Heart right ventricle (tissue), 16 donors: ENCODE measurements around the gene CPZ. TPM values are rescaled to one million over a fixed set of nuclear protein-coding genes. Genes with fewer than 3 reads are reported as not detected.
A peak's percentile ranks its signal among the peaks of the same experiment; 100 is the strongest.

Experiments used
- ATAC-seq, 8 donors: fragments of 200-7000 bp; cut with Tn5 transposase; one replicate each; pipeline ENCODE4 v1.9.1; 2020; ENCODE audit warnings: mild to moderate bottlenecking in 8 of 8, moderate library complexity in 8 of 8, moderate number of reproducible peaks in 1 of 8
- DNase-seq, 2 donors: peaks; one replicate each; pipeline ENCODE4 v3.0.0-alpha.2; 2020
- H3K27ac ChIP-seq, 10 donors: fragments of 200-600 bp; sonication (generic) in 2 of 10; one replicate each; pipeline versions ENCODE4 v1.5.0 to v1.8.0; 2020 to 2022; ENCODE audit warnings: mild to moderate bottlenecking in 3 of 10
- H3K27me3 ChIP-seq, 7 donors: fragments of 200-600 bp; one replicate each; pipeline ENCODE4 v1.8.0; 2021 to 2022; ENCODE audit warnings: mild to moderate bottlenecking in 2 of 7
- H3K36me3 ChIP-seq, 9 donors: fragments of 200-600 bp; sonication (generic) in 1 of 9; one replicate each; pipeline versions ENCODE4 v1.5.0 to v1.8.0; 2020 to 2022; ENCODE audit warnings: mild to moderate bottlenecking in 2 of 9
- H3K4me1 ChIP-seq, 9 donors: fragments of 200-600 bp; sonication (generic) in 1 of 9; one replicate each; pipeline versions ENCODE4 v1.5.0 to v1.8.0; 2020 to 2022; ENCODE audit warnings: mild to moderate bottlenecking in 4 of 9
- H3K4me3 ChIP-seq, 10 donors: fragments of 200-600 bp; sonication (generic) in 2 of 10; one replicate each; pipeline versions ENCODE4 v1.5.0 to v1.8.0; 2020 to 2022; ENCODE audit warnings: mild to moderate bottlenecking in 7 of 10, moderate library complexity in 2 of 10
- H3K9me3 ChIP-seq, 11 donors: fragments of 200-600 bp in 10 of 11; sonication (generic) in 2 of 11; one replicate each; pipeline versions ENCODE4 v1.5.0 to v1.8.0; 2013 to 2022; ENCODE audit warnings: mild to moderate bottlenecking in 2 of 11, control low read depth in 1 of 11, moderate library complexity in 1 of 11
- CTCF ChIP-seq, 9 donors: fragments of 200-600 bp; sonication (generic) in 2 of 9; IDR thresholded peaks; one replicate each; pipeline versions ENCODE4 v1.5.0 to v1.8.0; 2021 to 2022; ENCODE audit warnings: antibody characterized with exemption in 9 of 9, mild to moderate bottlenecking in 5 of 9, moderate library complexity in 1 of 9
- WGBS, 2 donors: extraction: QIAGEN DNeasy Blood & Tissue Kit; methylation state at CpG; one replicate each; pipeline ENCODE4 v1.1.7; 2013; ENCODE audit warnings: inconsistent platforms in 1 of 2; 5-methylcytosine and 5-hydroxymethylcytosine counted together
- intact Hi-C, 10 donors: fragments of 100-400 bp; cut with DNase I; formaldehyde crosslinking; loops; one replicate each; pipeline versions ENCODE4 v1.11.1 to v1.14.2; 2022
- polyA plus RNA-seq, 2 donors: library from polyadenylated mRNA; stranded (reverse); fragments of 200-250 nt; gene quantifications; one replicate each; pipeline ENCODE4 v1.2.3, GENCODE V29; 2013
- total RNA-seq, 10 donors: library from RNA; stranded (reverse); fragmentation: NEBNext Ultra II Directional in 3 of 10; extraction: Animal tissue kit (Norgen Biotek cat#: 25700) in 3 of 10; gene quantifications; one replicate each; pipeline versions ENCODE4 v1.2.1 to v1.2.4, GENCODE V29; 2021 to 2023
- donor health status: Arrhythmogenic right ventricular cardiomyopathy.
- donor health status: ischemic (EF 13 %, LVEDD 7.1; RV severe dilation, severe dysfunction).
- donor health status: healthy with polysubstance abuse.
- donor health status: DM: no; HTN: yes; CAD: no.
- donor health status: DM: no; HTN: no; CAD: no.
- donor health status: ischemic (EF 25% LVEDD 6.9; RV normal size, moderate dysfunction).
- donor health status: ischemic (EF 25% LVEDD 5.7; RV mildly dilated, moderate dysfunction).
- donor health status: healthy.
- donor health status: DM: yes; HTN: yes; CAD: no.
- donor health status: Ischemic cardiomyopathy.
- donor health status: ischemic (EF 35%, LVEDD 5.7; RV mildly dilated, moderate dysfunction).
- donor health status: nonischemic (EF 11% LVEDD 7.7; RV severe dilation, severe dysfunction).
- donor health status: DM: yes; HTN: yes; CAD: no.
- donor health status: PGD.
- donor health status: ischemic (EF 29% LVEDD 5.4; RV normal size, mild dysfunction).
- donor health status: nonischemic (EF 23%, LVEDD 6.1; RV moderate dilation, normal function).

Gene CPZ
- total and polyA plus RNA-seq, 12 donors: 0.12 to 0.85 (median 0.70) TPM; not detected in 5

- Histone ChIP-seq H3K27ac (no peak overlapping the region), H3K4me1 (no peaks in the 10 kb centered on the region), H3K36me3 (no peaks in the 10 kb centered on the region), H3K27me3 (peaks cover 0 to 8% (median 3%) of the 10 kb centered on the region in 7 donors), H3K9me3 (no peaks in the 10 kb centered on the region), H3K4me3 (no peak overlapping the region)
- intact Hi-C loops: no loop called here
- no peak for DNase-seq
- 61 to 68% methylated on average over 32 of the region's 32 CpGs for WGBS, 2 donors
- ATAC-seq: peak in 2 of 8 donors; percentile 25 to 29
- no peak for TF ChIP-seq CTCF (IDR thresholded peaks at IDR 0.05)
Observed at GRCh38 chr4:8544741-8545438, 47.7 kb upstream of the CPZ start.

GRCh38 chr4:8545439-8545765 lies 47.2 kb upstream of the CPZ start:
- WGBS, 2 donors: 50 to 81% methylated on average over 9 of the region's 9 CpGs
- TF ChIP-seq CTCF (IDR thresholded peaks at IDR 0.05): no peak
- no peaks in the 10 kb centered on the region for H3K4me1 ChIP-seq
- H3K27ac ChIP-seq: no peak overlapping the region
- ATAC-seq (no peak), DNase-seq (no peak)
- H3K36me3 ChIP-seq: no peaks in the 10 kb centered on the region
- H3K4me3 ChIP-seq: no peak overlapping the region
- intact Hi-C loops: no loop called here
- no peaks in the 10 kb centered on the region for H3K9me3 ChIP-seq
- peaks cover 0 to 8% (median 3%) of the 10 kb centered on the region in 7 donors for H3K27me3 ChIP-seq

GRCh38 chr4:8546766-8547107 lies 45.8 kb upstream of the CPZ start:
- Histone ChIP-seq H3K27ac (no peak overlapping the region), H3K36me3 (no peaks in the 10 kb centered on the region), H3K4me3 (no peak overlapping the region), H3K4me1 (no peaks in the 10 kb centered on the region), H3K27me3 (peaks cover 0 to 8% (median 3%) of the 10 kb centered on the region in 7 donors), H3K9me3 (peaks cover 0 to 4% (median 0%) of the 10 kb centered on the region in 11 donors)
- ATAC-seq (no peak), DNase-seq (no peak)
- 69 to 77% methylated on average over 8 of the region's 8 CpGs for WGBS, 2 donors
- intact Hi-C loops: no loop called here
- TF ChIP-seq CTCF (IDR thresholded peaks at IDR 0.05): no peak

GRCh38 chr4:8547108-8547911 lies 45.3 kb upstream of the CPZ start:
- DNase-seq: no peak
- peaks cover 0 to 8% (median 3%) of the 10 kb centered on the region in 7 donors for H3K27me3 ChIP-seq
- no peaks in the 10 kb centered on the region for H3K36me3 ChIP-seq
- H3K9me3 ChIP-seq: peaks cover 0 to 4% (median 0%) of the 10 kb centered on the region in 11 donors
- intact Hi-C loops: no loop called here
- H3K4me1 ChIP-seq: no peaks in the 10 kb centered on the region
- no peak overlapping the region for H3K27ac ChIP-seq
- H3K4me3 ChIP-seq: no peak overlapping the region
- ATAC-seq: no peak
- 58 to 71% methylated on average over 16 of the region's 16 CpGs for WGBS, 2 donors
- peak in 5 of 9 donors; percentile 28 to 42 (median 31) for TF ChIP-seq CTCF (IDR thresholded peaks at IDR 0.05)
